Measurements from ENCODE around the gene FBXL15.

Gene FBXL15

GRCh38 chr10:102457591-102458150 is 37.0 kb downstream of the FBXL15 start:
- DNase-seq: no peak

DNA sequence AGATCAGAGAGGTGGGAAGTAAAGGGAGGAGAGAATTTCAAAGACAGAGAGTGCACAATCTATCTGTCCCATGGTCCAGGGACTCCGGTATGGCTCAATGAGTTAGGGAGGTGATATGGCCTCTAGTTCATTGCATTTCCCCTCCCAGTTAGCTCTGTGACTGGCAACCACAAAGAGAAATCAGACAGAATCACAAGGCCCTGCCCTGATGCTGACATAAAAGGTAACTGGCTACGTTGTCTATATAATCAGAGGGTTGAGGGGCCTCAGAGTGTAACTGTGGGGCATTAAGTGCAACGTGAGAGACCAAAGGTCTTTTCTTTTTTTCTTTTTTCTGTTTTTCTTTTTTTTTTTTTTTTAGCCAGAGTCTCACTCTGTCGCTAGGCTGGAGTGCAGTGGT is 38.0 kb downstream of the FBXL15 start:
- DNase-seq: no peak

- peak; percentile 85 for DNase-seq
These were observed 40.2 kb downstream of the FBXL15 start for GRCh38 chr10:102460836-102461186.

DNA sequence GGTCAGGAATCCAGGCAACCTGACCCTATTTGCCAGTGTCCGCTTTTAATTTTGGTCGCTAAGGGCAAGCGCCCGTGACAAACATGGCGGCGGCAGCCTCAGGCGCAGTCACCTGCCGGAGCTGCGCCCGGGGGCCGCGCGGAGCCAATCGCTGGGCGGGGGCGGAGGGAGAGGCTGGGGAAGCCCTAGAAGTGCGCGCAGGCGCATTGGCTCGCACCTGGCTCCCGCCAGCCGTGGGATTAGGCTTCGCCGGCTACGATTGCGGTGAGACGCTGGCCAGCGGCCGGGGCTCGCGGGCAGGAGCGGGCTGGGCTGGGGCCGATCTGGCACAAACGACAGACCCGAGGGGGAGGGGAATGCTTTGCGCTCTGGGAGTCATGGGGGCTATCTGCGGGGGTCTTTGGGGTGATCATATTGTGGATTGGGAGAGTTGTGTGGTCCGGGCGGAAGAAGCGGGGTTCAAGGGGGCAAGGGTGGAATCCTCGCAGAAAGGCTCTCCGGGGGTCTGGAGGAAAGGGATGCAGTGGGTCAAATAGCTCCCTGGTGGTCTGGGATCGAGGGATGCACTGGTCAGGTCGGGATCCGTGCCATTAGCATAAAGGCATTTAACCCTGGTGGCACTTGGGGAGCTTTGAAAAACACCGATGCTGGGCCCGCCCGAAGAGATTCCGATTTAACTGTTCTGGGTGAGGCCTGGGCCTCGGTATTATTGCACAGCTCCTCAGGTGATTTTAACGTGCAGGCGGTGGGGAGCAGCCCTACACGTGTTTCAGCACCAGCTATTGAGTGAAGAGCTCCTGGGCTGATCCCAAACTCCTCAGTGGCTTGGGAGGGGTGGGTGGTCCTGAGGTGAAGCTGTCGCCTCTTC is 40.8 kb downstream of the FBXL15 start:
- DNase-seq: peak; percentile 85

- DNase-seq: no peak
These were observed 41.9 kb downstream of the FBXL15 start for GRCh38 chr10:102462512-102463054.

GRCh38 chr10:102463983-102464382 is 43.3 kb downstream of the FBXL15 start:
- DNase-seq: no peak

DNA sequence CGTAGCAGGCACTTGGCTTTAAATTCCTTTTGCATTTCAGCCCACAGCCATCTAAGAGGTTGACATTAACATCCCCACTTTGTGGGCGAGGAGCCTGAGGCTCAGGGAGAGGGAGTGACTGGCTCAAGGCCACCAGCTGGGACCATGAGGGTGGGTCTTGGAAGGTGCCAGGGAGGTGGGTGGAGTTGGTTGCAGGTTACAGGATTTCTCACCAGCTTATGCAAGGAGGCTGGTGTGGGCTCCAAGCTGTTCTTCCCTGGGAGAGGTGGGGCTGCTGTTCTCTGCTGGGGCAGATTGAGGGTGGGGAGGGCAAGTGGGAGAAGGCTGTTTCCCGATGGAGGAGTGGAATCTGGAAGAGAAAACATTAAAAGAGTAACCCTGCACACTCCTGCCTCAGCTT is 44.8 kb downstream of the FBXL15 start:
- DNase-seq: no peak

DNA sequence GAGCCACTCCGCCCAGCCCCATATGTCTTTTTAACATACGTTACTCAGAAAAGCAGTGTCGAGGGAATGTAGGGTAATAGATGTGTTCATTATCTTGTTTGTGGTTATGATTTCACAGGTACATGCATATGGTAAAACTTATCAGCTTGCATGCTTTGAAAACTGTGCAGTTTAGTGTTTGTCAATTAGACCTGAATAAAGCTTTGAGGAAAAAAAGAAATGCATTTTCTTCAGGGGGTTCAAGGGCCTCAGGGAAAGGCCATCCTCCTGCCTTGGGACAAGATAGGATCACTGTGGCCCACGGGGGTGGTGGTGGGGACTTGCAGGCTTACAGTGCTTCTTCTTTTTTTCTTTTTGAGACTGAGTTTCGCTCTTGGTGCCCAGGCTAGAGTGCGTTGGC is 46.7 kb downstream of the FBXL15 start:
- DNase-seq: no peak

GRCh38 chr10:102467971-102468438 is 47.4 kb downstream of the FBXL15 start:
- DNase-seq: no peak

DNA sequence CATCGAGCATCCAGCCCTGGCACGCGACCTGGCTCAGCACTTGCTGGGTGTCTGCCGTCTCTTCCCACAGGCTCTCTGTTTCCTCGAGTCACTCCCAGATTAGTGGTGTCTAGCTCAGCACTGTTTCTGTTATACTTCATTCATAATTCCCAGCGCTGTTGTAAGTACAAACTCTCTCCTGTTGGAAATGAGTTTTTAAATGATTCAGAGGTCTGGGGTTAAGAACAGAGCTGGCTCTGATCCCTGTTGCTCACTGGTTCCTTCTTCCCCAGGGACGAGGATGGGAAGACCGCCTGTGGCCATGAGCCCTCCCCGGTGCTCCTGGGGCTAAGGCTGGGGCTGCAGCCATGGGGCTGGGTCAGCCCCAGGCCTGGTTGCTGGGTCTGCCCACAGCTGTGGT is 48.0 kb downstream of the FBXL15 start:
- DNase-seq: no peak

DNA sequence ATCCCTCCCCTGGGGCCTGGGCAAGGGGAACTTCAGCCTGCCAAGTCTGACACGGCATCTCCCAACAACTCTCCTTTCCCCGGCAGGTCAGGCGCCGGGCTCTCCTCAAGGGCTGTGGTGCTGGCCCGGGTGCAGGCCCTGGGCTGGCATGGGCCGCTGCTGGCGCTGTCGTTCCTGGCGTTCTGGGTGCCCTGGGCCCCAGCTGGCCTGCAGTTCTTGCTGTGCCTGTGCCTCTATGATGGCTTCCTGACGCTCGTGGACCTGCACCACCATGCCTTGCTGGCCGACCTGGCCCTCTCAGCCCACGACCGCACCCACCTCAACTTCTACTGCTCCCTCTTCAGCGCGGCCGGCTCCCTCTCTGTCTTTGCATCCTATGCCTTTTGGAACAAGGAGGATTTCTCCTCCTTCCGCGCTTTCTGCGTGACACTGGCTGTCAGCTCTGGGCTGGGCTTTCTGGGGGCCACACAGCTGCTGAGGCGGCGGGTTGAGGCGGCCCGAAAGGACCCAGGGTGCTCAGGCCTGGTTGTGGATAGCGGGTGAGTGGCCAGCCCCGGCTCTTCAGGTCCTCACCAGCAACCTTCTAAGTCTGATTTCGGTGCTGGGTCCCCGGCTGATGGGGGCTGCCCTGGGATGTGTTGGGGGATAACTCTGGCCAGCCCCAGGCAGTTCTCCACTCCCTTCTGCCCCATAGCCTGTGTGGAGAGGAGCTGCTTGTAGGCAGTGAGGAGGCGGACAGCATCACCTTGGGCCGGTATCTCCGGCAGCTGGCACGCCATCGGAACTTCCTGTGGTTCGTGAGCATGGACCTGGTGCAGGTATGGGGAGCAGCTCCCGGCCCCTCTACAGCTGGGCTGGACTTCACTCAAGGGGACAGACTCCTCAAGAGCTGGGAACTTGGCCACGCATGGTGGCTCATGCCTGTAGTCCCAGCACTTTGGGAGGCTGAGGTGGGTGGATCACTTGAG is 50.2 kb downstream of the FBXL15 start:
- no peak for DNase-seq
